Pancreas (tissue), 10 donors: ENCODE data around the gene IL21R. TPM values are rescaled to one million over a fixed set of nuclear protein-coding genes. Genes with fewer than 3 reads are reported as not detected.

Source experiments
- ATAC-seq, 4 donors: fragments of 200-7000 bp; cut with Tn5 transposase; one replicate each; pipeline versions ENCODE4 v1.8.0 to v1.9.1; 2020; ENCODE audit warnings: mild to moderate bottlenecking in 4 of 4, moderate library complexity in 4 of 4
- DNase-seq, 6 donors: peaks; one replicate each; pipeline ENCODE4 v3.0.0-alpha.2; 2020
- FAIRE-seq: peaks from 2 replicates; lab custom pipeline; 2012; peaks lifted over from hg19 to GRCh38; lab: Jason Lieb, UNC
- H3K27ac ChIP-seq, 4 donors: fragments of 200-600 bp; sonication (generic); 1 replicate in 3 of 4; 2 replicates in 1 of 4; pipeline versions ENCODE4 v1.5.0 to v1.8.0; 2020
- H3K27me3 ChIP-seq, 4 donors: fragments of 200-600 bp; one replicate each; pipeline ENCODE4 v1.8.0; 2021
- H3K36me3 ChIP-seq, 3 donors: fragments of 200-600 bp; sonication (generic) in 1 of 3; one replicate each; pipeline versions ENCODE4 v1.5.0 to v1.8.0; 2020 to 2021
- H3K4me1 ChIP-seq, 3 donors: fragments of 200-600 bp; one replicate each; pipeline ENCODE4 v1.8.0; 2021
- H3K4me3 ChIP-seq, 4 donors: fragments of 200-600 bp; sonication (generic) in 2 of 4; one replicate each; pipeline versions ENCODE4 v1.5.0 to v1.8.0; 2020 to 2021
- H3K9me3 ChIP-seq, 4 donors: fragments of 200-600 bp; one replicate each; pipeline ENCODE4 v1.8.0; 2021
- WGBS, 2 donors: extraction: QIAGEN DNeasy Blood & Tissue Kit; methylation state at CpG; one replicate each; pipeline ENCODE4 v1.1.7; 2013; 5-methylcytosine and 5-hydroxymethylcytosine counted together
- intact Hi-C, 3 donors: fragments of 100-400 bp; cut with DNase I; formaldehyde crosslinking; loops; one replicate each; pipeline versions ENCODE4 v1.11.1 to v1.14.2; 2022
- polyA plus RNA-seq, 2 donors: library from polyadenylated mRNA; stranded (reverse); fragments of 200-250 nt; gene quantifications; one replicate each; pipeline ENCODE4 v1.2.3, GENCODE V29; 2013
- total RNA-seq, 6 donors: library from RNA; stranded (reverse); fragmentation: NEBNext Ultra II Directional in 4 of 6; extraction: Animal tissue kit (Norgen Biotek cat#: 25700) in 4 of 6; gene quantifications; one replicate each; pipeline versions ENCODE4 v1.2.1 to v1.2.4, GENCODE V29; 2021 to 2023
- TF ChIP-seq, protein P1 (sequence below), 4 donors: fragments of 200-600 bp; sonication (generic) in 3 of 4; IDR thresholded peaks; one replicate each; pipeline versions ENCODE4 v1.5.0 to v1.8.0; 2021; ENCODE audit warnings: antibody characterized with exemption in 4 of 4
- donor health status: healthy with polysubstance abuse.
- donor health status: DM: no; HTN: no; CAD: no; lungs with moderate emphysema.
- donor health status: DM: no; HTN: no; CAD: no.
- donor health status: control.
- donor health status: control.
- donor health status: Bipolar disorder and iron deficiency.
- donor health status: DM: yes; HTN: yes; CAD: no.
- donor health status: DM: no; HTN: no; CAD: no.
- donor health status: DM: no; HTN: no; CAD: no.
- donor health status: DM: yes; HTN: yes; CAD: no.

Gene IL21R
- total and polyA plus RNA-seq, 8 donors, result 0.08 to 0.79 (median 0.31) TPM; not detected in 2

DNA sequence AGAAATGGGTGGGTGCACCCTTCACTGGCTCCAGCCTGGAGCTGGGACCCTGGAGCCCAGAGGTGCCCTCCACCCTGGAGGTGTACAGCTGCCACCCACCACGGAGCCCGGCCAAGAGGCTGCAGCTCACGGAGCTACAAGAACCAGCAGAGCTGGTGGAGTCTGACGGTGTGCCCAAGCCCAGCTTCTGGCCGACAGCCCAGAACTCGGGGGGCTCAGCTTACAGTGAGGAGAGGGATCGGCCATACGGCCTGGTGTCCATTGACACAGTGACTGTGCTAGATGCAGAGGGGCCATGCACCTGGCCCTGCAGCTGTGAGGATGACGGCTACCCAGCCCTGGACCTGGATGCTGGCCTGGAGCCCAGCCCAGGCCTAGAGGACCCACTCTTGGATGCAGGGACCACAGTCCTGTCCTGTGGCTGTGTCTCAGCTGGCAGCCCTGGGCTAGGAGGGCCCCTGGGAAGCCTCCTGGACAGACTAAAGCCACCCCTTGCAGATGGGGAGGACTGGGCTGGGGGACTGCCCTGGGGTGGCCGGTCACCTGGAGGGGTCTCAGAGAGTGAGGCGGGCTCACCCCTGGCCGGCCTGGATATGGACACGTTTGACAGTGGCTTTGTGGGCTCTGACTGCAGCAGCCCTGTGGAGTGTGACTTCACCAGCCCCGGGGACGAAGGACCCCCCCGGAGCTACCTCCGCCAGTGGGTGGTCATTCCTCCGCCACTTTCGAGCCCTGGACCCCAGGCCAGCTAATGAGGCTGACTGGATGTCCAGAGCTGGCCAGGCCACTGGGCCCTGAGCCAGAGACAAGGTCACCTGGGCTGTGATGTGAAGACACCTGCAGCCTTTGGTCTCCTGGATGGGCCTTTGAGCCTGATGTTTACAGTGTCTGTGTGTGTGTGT lies 46.8 kb downstream of the IL21R start:
- Histone ChIP-seq H3K4me3 (no peak overlapping the region), H3K27me3 (no peaks in the 10 kb centered on the region), H3K9me3 (no peaks in the 10 kb centered on the region), H3K4me1 (no peaks in the 10 kb centered on the region), H3K36me3 (no peaks in the 10 kb centered on the region), H3K27ac (no peak overlapping the region)
- DNase-seq, result peak in 1 of 6 donors; percentile 65
- no peak for FAIRE-seq
- intact Hi-C loops, result no loop called here
- 74 to 78% methylated on average over 19 of the region's 19 CpGs for WGBS, 2 donors
- TF ChIP-seq, protein P1, sequence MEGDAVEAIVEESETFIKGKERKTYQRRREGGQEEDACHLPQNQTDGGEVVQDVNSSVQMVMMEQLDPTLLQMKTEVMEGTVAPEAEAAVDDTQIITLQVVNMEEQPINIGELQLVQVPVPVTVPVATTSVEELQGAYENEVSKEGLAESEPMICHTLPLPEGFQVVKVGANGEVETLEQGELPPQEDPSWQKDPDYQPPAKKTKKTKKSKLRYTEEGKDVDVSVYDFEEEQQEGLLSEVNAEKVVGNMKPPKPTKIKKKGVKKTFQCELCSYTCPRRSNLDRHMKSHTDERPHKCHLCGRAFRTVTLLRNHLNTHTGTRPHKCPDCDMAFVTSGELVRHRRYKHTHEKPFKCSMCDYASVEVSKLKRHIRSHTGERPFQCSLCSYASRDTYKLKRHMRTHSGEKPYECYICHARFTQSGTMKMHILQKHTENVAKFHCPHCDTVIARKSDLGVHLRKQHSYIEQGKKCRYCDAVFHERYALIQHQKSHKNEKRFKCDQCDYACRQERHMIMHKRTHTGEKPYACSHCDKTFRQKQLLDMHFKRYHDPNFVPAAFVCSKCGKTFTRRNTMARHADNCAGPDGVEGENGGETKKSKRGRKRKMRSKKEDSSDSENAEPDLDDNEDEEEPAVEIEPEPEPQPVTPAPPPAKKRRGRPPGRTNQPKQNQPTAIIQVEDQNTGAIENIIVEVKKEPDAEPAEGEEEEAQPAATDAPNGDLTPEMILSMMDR (IDR thresholded peaks at IDR 0.05), result no peak
- no peak for ATAC-seq

DNA sequence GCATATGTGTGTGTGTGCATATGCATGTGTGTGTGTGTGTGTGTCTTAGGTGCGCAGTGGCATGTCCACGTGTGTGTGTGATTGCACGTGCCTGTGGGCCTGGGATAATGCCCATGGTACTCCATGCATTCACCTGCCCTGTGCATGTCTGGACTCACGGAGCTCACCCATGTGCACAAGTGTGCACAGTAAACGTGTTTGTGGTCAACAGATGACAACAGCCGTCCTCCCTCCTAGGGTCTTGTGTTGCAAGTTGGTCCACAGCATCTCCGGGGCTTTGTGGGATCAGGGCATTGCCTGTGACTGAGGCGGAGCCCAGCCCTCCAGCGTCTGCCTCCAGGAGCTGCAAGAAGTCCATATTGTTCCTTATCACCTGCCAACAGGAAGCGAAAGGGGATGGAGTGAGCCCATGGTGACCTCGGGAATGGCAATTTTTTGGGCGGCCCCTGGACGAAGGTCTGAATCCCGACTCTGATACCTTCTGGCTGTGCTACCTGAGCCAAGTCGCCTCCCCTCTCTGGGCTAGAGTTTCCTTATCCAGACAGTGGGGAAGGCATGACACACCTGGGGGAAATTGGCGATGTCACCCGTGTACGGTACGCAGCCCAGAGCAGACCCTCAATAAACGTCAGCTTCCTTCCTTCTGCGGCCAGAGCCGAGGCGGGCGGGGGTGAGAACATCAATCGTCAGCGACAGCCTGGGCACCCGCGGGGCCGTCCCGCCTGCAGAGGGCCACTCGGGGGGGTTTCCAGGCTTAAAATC lies 47.6 kb downstream of the IL21R start:
- Histone ChIP-seq H3K9me3 (no peaks in the 10 kb centered on the region), H3K4me1 (no peaks in the 10 kb centered on the region), H3K36me3 (no peaks in the 10 kb centered on the region), H3K27ac (no peak overlapping the region), H3K27me3 (no peaks in the 10 kb centered on the region), H3K4me3 (no peak overlapping the region)
- intact Hi-C loops, result no loop called here
- DNase-seq (peak in 1 of 6 donors; percentile 34), FAIRE-seq (no peak), ATAC-seq (peak in 1 of 4 donors; percentile 32)
- TF ChIP-seq, protein P1 (IDR thresholded peaks at IDR 0.05), result no peak
- WGBS, 2 donors, result 25 to 28% methylated on average over 31 of the region's 31 CpGs

DNA sequence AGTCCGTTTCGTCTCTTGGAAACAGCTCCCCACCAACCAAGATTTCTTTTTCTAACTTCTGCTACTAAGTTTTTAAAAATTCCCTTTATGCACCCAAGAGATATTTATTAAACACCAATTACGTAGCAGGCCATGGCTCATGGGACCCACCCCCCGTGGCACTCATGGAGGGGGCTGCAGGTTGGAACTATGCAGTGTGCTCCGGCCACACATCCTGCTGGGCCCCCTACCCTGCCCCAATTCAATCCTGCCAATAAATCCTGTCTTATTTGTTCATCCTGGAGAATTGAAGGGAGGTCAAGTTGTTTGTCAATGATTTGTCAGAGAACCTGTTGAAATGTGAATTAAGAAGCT lies 48.2 kb downstream of the IL21R start:
- Histone ChIP-seq H3K4me1 (no peaks in the 10 kb centered on the region), H3K4me3 (no peak overlapping the region), H3K27ac (no peak overlapping the region), H3K36me3 (no peaks in the 10 kb centered on the region), H3K27me3 (no peaks in the 10 kb centered on the region), H3K9me3 (no peaks in the 10 kb centered on the region)
- DNase-seq (peak in 1 of 6 donors; percentile 6), ATAC-seq (no peak), FAIRE-seq (no peak)
- TF ChIP-seq, protein P1 (IDR thresholded peaks at IDR 0.05), result no peak
- 12 to 18% methylated on average over 5 of the region's 5 CpGs for WGBS, 2 donors
- intact Hi-C loops, result no loop called here

DNA sequence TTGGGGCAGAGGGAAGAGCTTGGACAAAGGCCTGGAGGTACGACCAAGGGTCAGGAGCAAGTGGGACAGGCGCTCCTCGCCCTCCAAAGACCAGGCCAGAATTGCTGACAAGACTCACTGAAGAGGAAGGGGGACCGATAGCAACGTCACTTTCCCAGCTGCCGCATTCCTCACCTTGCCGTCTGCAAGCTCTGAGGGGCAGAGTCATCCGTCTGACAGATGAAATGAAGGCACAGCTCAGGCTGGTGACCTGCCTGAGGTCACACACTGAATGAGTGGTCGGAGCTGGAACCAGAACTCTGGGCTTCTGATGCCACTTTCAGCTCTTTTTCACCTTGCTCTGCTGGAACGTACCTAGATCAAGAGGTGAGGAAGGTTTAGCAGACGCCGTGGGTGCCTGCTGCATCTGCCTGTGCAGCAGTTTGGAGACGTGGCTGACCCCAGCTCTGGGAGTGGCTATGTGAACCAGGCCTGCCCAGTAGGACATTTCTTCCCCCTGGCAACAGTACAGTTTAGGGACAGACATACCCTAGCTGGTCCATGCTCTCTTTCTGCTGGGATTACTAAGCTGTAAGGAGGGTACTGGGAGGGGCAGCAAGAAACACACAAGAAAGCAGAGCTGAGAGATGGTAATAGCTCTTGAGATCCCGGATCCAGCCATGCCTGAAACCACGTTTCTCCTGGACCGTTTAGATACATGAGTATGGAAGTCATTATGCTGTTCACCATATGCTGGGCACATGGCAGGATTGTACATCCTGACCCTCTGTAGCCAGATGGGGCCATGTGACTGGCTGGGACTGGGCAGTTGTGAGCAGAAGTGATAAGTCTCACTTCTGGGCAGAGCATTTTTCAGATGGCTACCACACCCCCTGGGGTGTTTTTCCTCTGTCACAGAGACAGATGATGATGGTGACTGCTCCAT lies 50.9 kb downstream of the IL21R start:
- H3K4me1 ChIP-seq, result no peaks in the 10 kb centered on the region
- DNase-seq, result peak in 1 of 6 donors; percentile 16
- H3K27me3 ChIP-seq, result no peaks in the 10 kb centered on the region
- no peak for FAIRE-seq
- no peak overlapping the region for H3K4me3 ChIP-seq
- no peak overlapping the region for H3K27ac ChIP-seq
- TF ChIP-seq, protein P1 (IDR thresholded peaks at IDR 0.05), result no peak
- ATAC-seq, result no peak
- 48 to 49% methylated on average over 16 of the region's 16 CpGs for WGBS, 2 donors
- no peaks in the 10 kb centered on the region for H3K36me3 ChIP-seq
- intact Hi-C loops, result no loop called here
- no peaks in the 10 kb centered on the region for H3K9me3 ChIP-seq
